ENCODE results near the gene FOSL2.

FOSL2 gene

DNA sequence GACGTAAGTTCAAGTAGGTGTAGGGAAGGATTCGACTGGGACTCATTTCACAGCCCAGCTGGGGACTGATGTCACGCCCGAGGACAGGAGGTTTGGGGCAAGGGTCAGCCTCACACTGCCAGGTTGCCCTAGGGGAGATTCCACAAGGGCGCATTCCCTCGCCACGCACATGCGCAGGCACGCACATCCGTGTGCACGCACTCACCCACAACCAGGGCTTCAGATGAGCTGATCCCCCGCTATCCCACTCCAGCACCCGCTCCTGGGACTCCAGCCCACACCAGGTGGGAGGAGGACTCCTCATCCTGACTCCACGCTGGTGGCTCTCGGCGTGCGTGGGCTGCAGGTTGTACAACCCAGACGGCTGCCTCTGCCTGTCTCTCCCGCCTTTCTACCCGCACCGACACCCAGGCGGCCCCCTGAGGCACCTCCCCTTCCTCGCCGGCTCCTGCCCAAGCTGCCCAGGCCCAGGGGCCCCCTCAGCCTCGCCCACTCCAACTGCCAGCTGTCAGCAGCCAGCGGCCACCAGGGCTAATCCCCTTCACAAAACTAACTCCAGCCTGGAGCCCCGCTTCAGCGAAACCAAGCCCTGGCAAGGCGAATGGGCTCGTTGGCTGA is 47.8 kb upstream of the FOSL2 start:
- no peaks in the 10 kb centered on the region for H3K27me3 ChIP-seq (replicated peaks; ENCODE audit: insufficient read depth, low read length)
- no peak for DNase-seq
- no peaks in the 10 kb centered on the region for H4K20me1 ChIP-seq (ENCODE audit: insufficient read depth, low read length)
- no peaks in the 10 kb centered on the region for H3K9me2 ChIP-seq (replicated peaks; ENCODE audit: insufficient read depth, low read length)
- H3K4me3 ChIP-seq (ENCODE audit: low read length): no peak overlapping the region
- H3K36me3 ChIP-seq (replicated peaks; ENCODE audit: insufficient read depth, low read length): no peaks in the 10 kb centered on the region
- H3K4me1 ChIP-seq (ENCODE audit: low read length): no peaks in the 10 kb centered on the region
- TF ChIP-seq EZH2 (optimal IDR thresholded peaks at IDR 0.05; ENCODE audit: low read depth, low read length) (no peak), EZH2phosphoT487 (IDR thresholded peaks at IDR 0.05; ENCODE audit: low read length) (no peak)
- TF ChIP-seq, protein P1, sequence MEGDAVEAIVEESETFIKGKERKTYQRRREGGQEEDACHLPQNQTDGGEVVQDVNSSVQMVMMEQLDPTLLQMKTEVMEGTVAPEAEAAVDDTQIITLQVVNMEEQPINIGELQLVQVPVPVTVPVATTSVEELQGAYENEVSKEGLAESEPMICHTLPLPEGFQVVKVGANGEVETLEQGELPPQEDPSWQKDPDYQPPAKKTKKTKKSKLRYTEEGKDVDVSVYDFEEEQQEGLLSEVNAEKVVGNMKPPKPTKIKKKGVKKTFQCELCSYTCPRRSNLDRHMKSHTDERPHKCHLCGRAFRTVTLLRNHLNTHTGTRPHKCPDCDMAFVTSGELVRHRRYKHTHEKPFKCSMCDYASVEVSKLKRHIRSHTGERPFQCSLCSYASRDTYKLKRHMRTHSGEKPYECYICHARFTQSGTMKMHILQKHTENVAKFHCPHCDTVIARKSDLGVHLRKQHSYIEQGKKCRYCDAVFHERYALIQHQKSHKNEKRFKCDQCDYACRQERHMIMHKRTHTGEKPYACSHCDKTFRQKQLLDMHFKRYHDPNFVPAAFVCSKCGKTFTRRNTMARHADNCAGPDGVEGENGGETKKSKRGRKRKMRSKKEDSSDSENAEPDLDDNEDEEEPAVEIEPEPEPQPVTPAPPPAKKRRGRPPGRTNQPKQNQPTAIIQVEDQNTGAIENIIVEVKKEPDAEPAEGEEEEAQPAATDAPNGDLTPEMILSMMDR (IDR thresholded peaks at IDR 0.05; ENCODE audit: low read length): no peak
- no peaks in the 10 kb centered on the region for H3F3A ChIP-seq (ENCODE audit: insufficient read depth, low read length)
- no peak overlapping the region for H3K27ac ChIP-seq (ENCODE audit: low read length)
- no peaks in the 10 kb centered on the region for H3K79me2 ChIP-seq (ENCODE audit: low read length)
- no peak overlapping the region for H3K4me2 ChIP-seq (ENCODE audit: low read depth, low read length)
- H3K9me3 ChIP-seq (replicated peaks; ENCODE audit: insufficient read depth, low read length): no peaks in the 10 kb centered on the region
- H3K9ac ChIP-seq (ENCODE audit: low read length): no peak overlapping the region
- no peak overlapping the region for H2AFZ ChIP-seq (ENCODE audit: low read length)

DNA sequence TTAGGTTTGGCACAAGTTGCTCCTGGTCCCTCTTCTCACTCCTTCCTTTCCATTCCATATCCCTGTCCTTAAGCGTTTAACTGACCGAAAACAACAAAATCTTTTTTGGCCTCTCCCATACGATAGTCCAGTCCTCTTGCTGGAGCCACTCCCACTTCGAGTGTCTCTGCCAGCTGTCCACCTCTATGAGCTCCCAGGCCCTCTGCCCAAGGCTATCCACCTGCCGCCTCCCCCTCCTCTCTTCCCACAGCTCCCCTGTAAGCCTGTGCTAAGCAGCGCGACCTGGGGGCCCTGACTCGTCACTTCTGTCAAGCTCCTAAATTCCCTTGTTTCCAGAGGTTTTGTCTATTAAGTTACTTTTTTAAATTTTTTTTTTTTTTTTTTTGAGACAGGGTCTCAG is 47.0 kb upstream of the FOSL2 start:
- Histone ChIP-seq H2AFZ (ENCODE audit: low read length) (no peak overlapping the region), H3K4me1 (ENCODE audit: low read length) (no peaks in the 10 kb centered on the region), H3K27me3 (replicated peaks; ENCODE audit: insufficient read depth, low read length) (no peaks in the 10 kb centered on the region), H3K36me3 (replicated peaks; ENCODE audit: insufficient read depth, low read length) (no peaks in the 10 kb centered on the region), H3K4me3 (ENCODE audit: low read length) (no peak overlapping the region), H3K4me2 (ENCODE audit: low read depth, low read length) (no peak overlapping the region), H3F3A (ENCODE audit: insufficient read depth, low read length) (no peaks in the 10 kb centered on the region), H3K9ac (ENCODE audit: low read length) (no peak overlapping the region), H3K79me2 (ENCODE audit: low read length) (no peaks in the 10 kb centered on the region), H3K9me3 (replicated peaks; ENCODE audit: insufficient read depth, low read length) (no peaks in the 10 kb centered on the region), H3K27ac (ENCODE audit: low read length) (no peak overlapping the region), H4K20me1 (ENCODE audit: insufficient read depth, low read length) (no peaks in the 10 kb centered on the region), H3K9me2 (replicated peaks; ENCODE audit: insufficient read depth, low read length) (no peaks in the 10 kb centered on the region)
- TF ChIP-seq, protein P1 (IDR thresholded peaks at IDR 0.05; ENCODE audit: low read length): no peak
- no peak for TF ChIP-seq EZH2phosphoT487 (IDR thresholded peaks at IDR 0.05; ENCODE audit: low read length)
- no peak for TF ChIP-seq EZH2 (optimal IDR thresholded peaks at IDR 0.05; ENCODE audit: low read depth, low read length)
- no peak for DNase-seq

DNA sequence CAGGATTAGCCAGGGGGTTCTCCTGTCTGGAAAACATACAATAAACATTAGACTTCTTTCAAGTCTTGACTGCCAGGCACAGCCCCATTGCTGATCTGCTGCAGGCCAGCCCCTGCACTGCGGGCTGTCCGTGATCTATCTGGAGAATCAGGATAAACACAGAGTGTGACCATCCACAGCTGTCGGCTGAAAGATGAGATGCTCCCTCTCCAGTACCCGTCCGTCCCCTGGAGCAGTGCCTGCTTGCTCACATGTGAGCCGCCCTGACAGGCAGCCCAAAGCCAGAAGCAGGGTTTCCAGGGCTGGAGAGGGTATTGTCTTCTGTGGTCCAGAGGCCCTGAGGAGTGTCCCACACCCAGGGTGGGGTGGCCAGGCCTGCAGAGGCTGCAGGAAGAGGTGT is 46.1 kb upstream of the FOSL2 start:
- TF ChIP-seq, protein P1 (IDR thresholded peaks at IDR 0.05; ENCODE audit: low read length): no peak
- TF ChIP-seq EZH2 (optimal IDR thresholded peaks at IDR 0.05; ENCODE audit: low read depth, low read length) (no peak), EZH2phosphoT487 (IDR thresholded peaks at IDR 0.05; ENCODE audit: low read length) (no peak)
- no peaks in the 10 kb centered on the region for H3K27me3 ChIP-seq (replicated peaks; ENCODE audit: insufficient read depth, low read length)
- H3K9ac ChIP-seq (ENCODE audit: low read length): no peak overlapping the region
- H3K4me2 ChIP-seq (ENCODE audit: low read depth, low read length): no peak overlapping the region
- H3K4me3 ChIP-seq (ENCODE audit: low read length): no peak overlapping the region
- no peaks in the 10 kb centered on the region for H4K20me1 ChIP-seq (ENCODE audit: insufficient read depth, low read length)
- H2AFZ ChIP-seq (ENCODE audit: low read length): no peak overlapping the region
- no peaks in the 10 kb centered on the region for H3K9me3 ChIP-seq (replicated peaks; ENCODE audit: insufficient read depth, low read length)
- no peaks in the 10 kb centered on the region for H3F3A ChIP-seq (ENCODE audit: insufficient read depth, low read length)
- no peaks in the 10 kb centered on the region for H3K9me2 ChIP-seq (replicated peaks; ENCODE audit: insufficient read depth, low read length)
- H3K36me3 ChIP-seq (replicated peaks; ENCODE audit: insufficient read depth, low read length): no peaks in the 10 kb centered on the region
- no peak overlapping the region for H3K27ac ChIP-seq (ENCODE audit: low read length)
- no peaks in the 10 kb centered on the region for H3K79me2 ChIP-seq (ENCODE audit: low read length)
- no peaks in the 10 kb centered on the region for H3K4me1 ChIP-seq (ENCODE audit: low read length)
- DNase-seq: no peak
